ENCODE results near the gene MAPK8. TPM values are rescaled to one million over a fixed set of nuclear protein-coding genes. Genes with fewer than 3 reads are reported as not detected.

The MAPK8 gene
- total RNA-seq, 1 experiment from 2014 or later, result 52.9 TPM

DNA sequence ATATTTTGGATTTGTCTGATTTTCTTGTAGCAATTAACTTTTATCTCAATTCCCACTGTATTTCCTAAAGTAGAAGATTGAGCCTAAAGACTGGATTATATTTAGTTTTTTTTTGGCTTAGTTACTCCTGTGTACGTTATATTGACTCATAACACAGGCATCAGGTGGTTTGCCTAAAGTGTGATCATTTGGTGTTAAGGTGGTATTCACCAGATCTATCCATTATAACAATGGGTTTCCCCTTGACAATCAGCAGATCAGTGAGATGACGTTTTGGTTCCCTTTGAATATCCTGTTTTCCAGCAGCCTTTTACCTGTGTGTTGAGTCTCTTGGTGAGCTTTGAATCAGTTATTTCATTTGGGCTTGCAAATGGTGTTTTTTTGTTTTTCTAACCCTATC is 18.1 kb downstream of the MAPK8 start:
- ChIA-PET POLR2A (interaction anchor here (1.6 to 2.2 kb wide), 2 partner anchors 8 to 15 kb away, joined by 5 to 7 read pairs; no protein-coding TSS in a partner anchor), CTCF (interaction anchor here (0.6 to 1.6 kb wide), 3 partner anchors 14 to 1092 kb away, joined by 3 to 4 read pairs (median 4); no protein-coding TSS in a partner anchor)
- TF ChIP-seq, protein P1, sequence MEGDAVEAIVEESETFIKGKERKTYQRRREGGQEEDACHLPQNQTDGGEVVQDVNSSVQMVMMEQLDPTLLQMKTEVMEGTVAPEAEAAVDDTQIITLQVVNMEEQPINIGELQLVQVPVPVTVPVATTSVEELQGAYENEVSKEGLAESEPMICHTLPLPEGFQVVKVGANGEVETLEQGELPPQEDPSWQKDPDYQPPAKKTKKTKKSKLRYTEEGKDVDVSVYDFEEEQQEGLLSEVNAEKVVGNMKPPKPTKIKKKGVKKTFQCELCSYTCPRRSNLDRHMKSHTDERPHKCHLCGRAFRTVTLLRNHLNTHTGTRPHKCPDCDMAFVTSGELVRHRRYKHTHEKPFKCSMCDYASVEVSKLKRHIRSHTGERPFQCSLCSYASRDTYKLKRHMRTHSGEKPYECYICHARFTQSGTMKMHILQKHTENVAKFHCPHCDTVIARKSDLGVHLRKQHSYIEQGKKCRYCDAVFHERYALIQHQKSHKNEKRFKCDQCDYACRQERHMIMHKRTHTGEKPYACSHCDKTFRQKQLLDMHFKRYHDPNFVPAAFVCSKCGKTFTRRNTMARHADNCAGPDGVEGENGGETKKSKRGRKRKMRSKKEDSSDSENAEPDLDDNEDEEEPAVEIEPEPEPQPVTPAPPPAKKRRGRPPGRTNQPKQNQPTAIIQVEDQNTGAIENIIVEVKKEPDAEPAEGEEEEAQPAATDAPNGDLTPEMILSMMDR (IDR thresholded peaks at IDR 0.05; ENCODE audit: unreplicated experiment), result no peak
- Mint-ChIP-seq H3K27me3 (ENCODE audit: insufficient read depth, unreplicated experiment) (no peaks in the 10 kb centered on the region), H3K9me3 (ENCODE audit: unreplicated experiment) (no peaks in the 10 kb centered on the region), H3K36me3 (ENCODE audit: insufficient read depth, unreplicated experiment) (peaks cover 7% of the 10 kb centered on the region), H3K4me1 (ENCODE audit: insufficient read depth, unreplicated experiment) (peaks cover 6% of the 10 kb centered on the region), H3K4me3 (ENCODE audit: unreplicated experiment) (no peak overlapping the region), H3K27ac (ENCODE audit: low read depth, unreplicated experiment) (no peak overlapping the region)
- intact Hi-C loops (cut with micrococcal nuclease), result no loop called here
- no peak for DNase-seq (ENCODE audit: unreplicated experiment)
- no TSS peak for BruUV-seq (replicated peaks)

DNA sequence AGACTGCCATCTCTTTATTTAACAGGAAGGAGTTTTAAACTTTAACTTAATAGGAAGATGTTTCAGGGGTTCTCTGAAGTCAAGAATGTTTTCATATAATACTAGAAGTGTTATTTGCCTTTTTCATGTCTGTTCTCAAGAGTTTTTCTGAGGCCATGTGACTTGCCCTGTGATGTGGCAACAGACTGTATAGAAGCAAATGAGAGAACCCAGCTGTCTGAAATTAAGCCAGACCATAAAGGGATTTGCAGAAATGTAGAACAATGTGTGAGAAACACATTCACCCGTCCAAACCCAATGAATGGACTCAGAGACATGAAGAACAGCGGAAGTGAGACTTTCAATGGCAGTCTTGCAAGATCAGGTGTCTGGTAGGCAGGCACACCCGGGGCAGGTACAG is 23.8 kb downstream of the MAPK8 start:
- no peak overlapping the region for H3K27ac Mint-ChIP-seq (ENCODE audit: low read depth, unreplicated experiment)
- H3K4me1 Mint-ChIP-seq (ENCODE audit: insufficient read depth, unreplicated experiment), result peaks cover 41% of the 10 kb centered on the region
- no peak for DNase-seq (ENCODE audit: unreplicated experiment)
- H3K4me3 Mint-ChIP-seq (ENCODE audit: unreplicated experiment), result no peak overlapping the region
- POLR2A ChIA-PET, result interaction anchor here (0.7 to 1.3 kb wide), 2 partner anchors 23 to 95 kb away, joined by 3 read pairs; no protein-coding TSS in a partner anchor
- intact Hi-C loops (cut with micrococcal nuclease), result no loop called here
- no TSS peak for BruUV-seq (replicated peaks)
- peaks cover 12% of the 10 kb centered on the region for H3K36me3 Mint-ChIP-seq (ENCODE audit: insufficient read depth, unreplicated experiment)
- H3K27me3 Mint-ChIP-seq (ENCODE audit: insufficient read depth, unreplicated experiment), result no peaks in the 10 kb centered on the region
- no peaks in the 10 kb centered on the region for H3K9me3 Mint-ChIP-seq (ENCODE audit: unreplicated experiment)
- CTCF ChIA-PET, result interaction anchor here (5.2 kb wide), 1 partner anchor 20 kb away, joined by 48 read pairs; no protein-coding TSS in a partner anchor
- TF ChIP-seq, protein P1 (IDR thresholded peaks at IDR 0.05; ENCODE audit: unreplicated experiment), result no peak

DNA sequence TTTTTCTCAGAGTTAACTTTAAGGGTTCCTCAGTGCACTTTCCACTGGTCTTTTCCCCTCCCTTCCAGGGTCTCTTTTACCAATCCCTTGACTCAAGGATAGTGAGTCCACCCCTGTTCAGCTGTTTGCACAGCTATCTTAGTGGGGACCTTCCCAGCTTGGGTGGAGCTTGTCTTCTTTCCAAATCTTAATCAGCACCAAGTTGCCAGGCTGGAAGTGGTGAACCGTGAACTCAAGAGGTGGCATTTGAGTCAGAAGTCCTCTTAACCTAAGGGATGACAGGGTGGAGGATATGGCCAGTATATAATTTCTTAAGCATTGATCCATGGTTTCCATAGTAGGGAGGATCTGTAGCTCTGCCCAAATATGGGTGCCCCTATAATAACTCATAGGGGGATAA is 25.0 kb downstream of the MAPK8 start:
- Mint-ChIP-seq H3K4me3 (ENCODE audit: unreplicated experiment) (no peak overlapping the region), H3K27me3 (ENCODE audit: insufficient read depth, unreplicated experiment) (no peaks in the 10 kb centered on the region), H3K4me1 (ENCODE audit: insufficient read depth, unreplicated experiment) (peaks cover 41% of the 10 kb centered on the region), H3K36me3 (ENCODE audit: insufficient read depth, unreplicated experiment) (peaks cover 12% of the 10 kb centered on the region), H3K9me3 (ENCODE audit: unreplicated experiment) (no peaks in the 10 kb centered on the region), H3K27ac (ENCODE audit: low read depth, unreplicated experiment) (peak overlapping the region; percentile 65)
- TF ChIP-seq, protein P1 (IDR thresholded peaks at IDR 0.05; ENCODE audit: unreplicated experiment), result no peak
- DNase-seq (ENCODE audit: unreplicated experiment), result no peak
- intact Hi-C loops (cut with micrococcal nuclease), result no loop called here
- ChIA-PET POLR2A (no interaction called here), CTCF (interaction anchor here (5.2 kb wide), 1 partner anchor 21 kb away, joined by 48 read pairs; no protein-coding TSS in a partner anchor)
- no TSS peak for BruUV-seq (replicated peaks)

DNA sequence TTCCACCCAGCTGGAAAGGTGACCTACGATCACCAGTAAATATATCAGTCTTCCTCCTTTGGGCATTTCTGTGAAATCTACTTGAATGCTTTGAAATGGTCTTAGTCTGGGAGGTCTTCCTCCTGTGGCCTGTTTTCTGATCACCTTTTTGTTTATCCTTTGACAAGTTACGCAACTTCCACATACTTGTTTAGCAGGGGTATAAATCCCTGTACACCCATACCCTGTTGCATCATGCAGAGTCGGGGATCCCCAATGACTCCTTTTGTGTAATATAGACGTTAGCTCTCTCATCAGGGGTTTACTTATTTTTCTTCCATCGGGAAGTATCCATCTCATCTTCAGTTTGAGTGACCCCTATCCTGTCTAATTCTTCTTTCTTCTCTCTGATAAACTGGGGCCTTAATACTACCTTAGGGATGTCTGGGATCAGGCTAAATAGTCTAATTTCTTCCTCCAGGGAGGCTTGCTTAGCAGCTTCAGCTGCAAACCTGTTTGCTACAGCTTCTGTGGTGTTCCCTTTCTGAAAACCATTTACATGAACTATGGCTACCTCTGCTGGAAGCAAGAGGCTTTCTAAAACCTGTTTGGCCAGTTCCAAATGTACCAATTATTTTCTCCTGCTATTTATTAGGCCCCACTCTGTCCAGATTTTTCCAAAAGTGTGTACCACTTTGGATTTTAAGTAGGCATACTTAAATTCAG is 25.8 kb downstream of the MAPK8 start:
- Mint-ChIP-seq H3K4me1 (ENCODE audit: insufficient read depth, unreplicated experiment) (peaks cover 35% of the 10 kb centered on the region), H3K9me3 (ENCODE audit: unreplicated experiment) (no peaks in the 10 kb centered on the region), H3K27ac (ENCODE audit: low read depth, unreplicated experiment) (peak overlapping the region; percentile 65), H3K36me3 (ENCODE audit: insufficient read depth, unreplicated experiment) (peaks cover 5% of the 10 kb centered on the region), H3K27me3 (ENCODE audit: insufficient read depth, unreplicated experiment) (no peaks in the 10 kb centered on the region), H3K4me3 (ENCODE audit: unreplicated experiment) (peak overlapping the region; percentile 51)
- ChIA-PET CTCF (interaction anchor here (0.6 to 5.2 kb wide), 7 partner anchors 12 to 948 kb away, joined by 3 to 48 read pairs (median 4); no protein-coding TSS in a partner anchor), POLR2A (interaction anchor here (0.6 to 1.9 kb wide), 5 partner anchors 9 to 163 kb away, joined by 3 to 15 read pairs (median 3); no protein-coding TSS in a partner anchor)
- peak; percentile 71 for DNase-seq (ENCODE audit: unreplicated experiment)
- intact Hi-C loops (cut with micrococcal nuclease), result no loop called here
- TSS peak; percentile 26 for BruUV-seq (replicated peaks)
- TF ChIP-seq, protein P1 (IDR thresholded peaks at IDR 0.05; ENCODE audit: unreplicated experiment), result no peak

Data from MCF 10A (cell line).